Activated effector memory CD4-positive, alpha-beta T cell treated with anti-CD3 and anti-CD28 coated beads, Interleukin-2, amount 50 U/mL, for 16 hours (primary cell): Measurements from ENCODE around the gene CASK.
A peak's percentile ranks its signal among the peaks of the same experiment; 100 is the strongest.

Source experiments
- DNase-seq: peaks from one replicate; pipeline ENCODE4 v3.0.0-alpha.2; 2020

Gene CASK, protein sequence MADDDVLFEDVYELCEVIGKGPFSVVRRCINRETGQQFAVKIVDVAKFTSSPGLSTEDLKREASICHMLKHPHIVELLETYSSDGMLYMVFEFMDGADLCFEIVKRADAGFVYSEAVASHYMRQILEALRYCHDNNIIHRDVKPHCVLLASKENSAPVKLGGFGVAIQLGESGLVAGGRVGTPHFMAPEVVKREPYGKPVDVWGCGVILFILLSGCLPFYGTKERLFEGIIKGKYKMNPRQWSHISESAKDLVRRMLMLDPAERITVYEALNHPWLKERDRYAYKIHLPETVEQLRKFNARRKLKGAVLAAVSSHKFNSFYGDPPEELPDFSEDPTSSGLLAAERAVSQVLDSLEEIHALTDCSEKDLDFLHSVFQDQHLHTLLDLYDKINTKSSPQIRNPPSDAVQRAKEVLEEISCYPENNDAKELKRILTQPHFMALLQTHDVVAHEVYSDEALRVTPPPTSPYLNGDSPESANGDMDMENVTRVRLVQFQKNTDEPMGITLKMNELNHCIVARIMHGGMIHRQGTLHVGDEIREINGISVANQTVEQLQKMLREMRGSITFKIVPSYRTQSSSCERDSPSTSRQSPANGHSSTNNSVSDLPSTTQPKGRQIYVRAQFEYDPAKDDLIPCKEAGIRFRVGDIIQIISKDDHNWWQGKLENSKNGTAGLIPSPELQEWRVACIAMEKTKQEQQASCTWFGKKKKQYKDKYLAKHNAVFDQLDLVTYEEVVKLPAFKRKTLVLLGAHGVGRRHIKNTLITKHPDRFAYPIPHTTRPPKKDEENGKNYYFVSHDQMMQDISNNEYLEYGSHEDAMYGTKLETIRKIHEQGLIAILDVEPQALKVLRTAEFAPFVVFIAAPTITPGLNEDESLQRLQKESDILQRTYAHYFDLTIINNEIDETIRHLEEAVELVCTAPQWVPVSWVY

DNA sequence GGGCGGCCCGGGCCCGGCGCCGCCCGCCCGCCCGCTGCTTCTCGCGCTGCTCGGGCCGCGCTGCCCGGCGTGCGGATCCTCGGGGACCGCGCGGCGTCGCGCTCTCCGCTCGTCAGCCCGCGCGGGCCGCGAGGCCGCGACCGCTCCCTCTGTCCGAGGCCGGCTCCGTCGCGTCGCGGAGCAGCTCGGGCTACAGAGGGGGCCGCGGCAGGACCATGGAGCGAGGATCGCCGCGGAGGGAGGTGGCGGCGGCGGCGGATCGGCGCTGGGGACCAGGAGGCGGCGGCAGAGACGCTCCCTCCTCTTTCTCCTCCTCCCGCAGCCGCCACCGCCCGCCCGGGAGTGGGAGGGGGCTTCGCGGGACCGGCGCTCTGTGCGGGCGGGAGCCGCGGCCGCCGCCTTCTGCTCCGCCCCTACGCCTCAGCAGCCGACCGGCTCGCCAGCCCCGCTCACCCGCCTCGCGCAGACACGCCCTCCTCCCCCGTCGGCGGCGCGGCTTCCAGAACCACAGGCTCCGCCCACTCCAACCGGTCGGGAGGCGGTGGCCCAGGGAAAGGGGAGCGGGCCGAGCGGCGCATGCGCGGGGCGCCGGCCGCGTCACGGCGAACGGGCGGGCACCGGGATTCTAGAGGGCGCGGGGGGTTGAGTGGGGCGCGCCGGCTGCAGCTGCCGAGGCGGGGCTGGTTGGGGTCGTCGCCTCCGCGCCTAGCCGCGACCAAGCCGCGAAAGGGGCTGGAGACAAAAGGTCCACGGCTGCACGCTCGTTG is at the start of gene CASK:
TSS of gene CASK (minus strand) at position 344 of the 767 bp plus-strand sequence. CDS start 566 bp downstream, outside the sequence.
- peak; percentile 96 for DNase-seq

DNA sequence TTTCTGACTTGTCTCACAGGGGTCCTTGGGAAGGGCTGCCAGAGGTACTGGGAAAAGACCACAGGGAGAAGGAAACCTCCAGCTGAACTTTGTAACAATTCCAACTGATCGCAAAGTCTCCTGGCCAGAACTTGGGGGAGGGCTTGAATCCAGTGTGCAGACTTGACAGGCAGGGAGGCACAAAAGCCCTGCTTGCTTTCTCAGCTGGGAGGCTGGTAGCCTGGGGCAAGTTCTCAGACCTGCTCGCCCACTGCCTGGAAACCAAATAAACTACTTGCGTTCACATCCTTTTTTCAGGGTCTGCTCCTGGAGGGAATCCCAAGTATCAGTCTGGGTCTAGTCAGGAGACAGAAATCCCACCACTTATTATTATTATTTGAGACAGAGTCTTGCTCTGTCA is 48.0 kb upstream of the CASK start:
- DNase-seq, result no peak

DNA sequence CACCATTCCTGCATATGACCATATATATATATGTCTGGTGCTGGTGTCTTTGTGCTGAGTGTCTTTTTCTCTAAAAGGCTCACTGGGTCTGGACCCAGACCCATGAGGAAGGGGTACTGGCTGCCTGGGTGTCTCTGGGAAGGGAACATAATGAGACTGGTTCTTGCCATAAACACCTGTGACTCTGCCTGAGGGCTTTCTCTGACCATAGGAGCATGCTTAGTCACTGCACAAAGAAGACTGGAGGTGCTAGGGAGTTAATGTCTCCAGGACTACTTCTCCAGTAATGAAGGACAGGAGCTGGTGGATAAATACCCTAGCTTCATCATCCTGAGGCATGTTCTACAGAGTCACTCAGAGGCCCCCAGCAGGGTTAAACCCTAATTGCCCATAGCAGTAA is 47.1 kb upstream of the CASK start:
- DNase-seq, result no peak

DNA sequence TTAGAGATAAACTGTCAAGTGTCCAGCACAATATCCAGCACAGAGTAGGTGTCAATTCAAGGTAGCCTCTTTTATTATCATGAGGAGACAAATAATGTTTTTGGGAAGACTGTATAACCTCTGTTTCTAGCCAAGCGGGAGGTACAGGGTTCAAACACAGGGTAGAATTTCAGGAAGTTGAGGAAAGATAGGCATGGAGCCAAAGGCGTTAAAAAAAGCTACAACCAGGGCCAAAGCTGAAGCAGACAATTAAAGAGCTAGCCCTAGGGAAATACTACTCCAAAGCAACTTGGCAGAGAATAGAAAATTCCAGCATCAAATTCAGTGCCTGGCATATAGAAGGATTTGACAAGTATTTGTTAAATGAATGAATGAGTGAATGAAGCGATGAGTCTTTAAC is 40.0 kb upstream of the CASK start:
- no peak for DNase-seq

DNA sequence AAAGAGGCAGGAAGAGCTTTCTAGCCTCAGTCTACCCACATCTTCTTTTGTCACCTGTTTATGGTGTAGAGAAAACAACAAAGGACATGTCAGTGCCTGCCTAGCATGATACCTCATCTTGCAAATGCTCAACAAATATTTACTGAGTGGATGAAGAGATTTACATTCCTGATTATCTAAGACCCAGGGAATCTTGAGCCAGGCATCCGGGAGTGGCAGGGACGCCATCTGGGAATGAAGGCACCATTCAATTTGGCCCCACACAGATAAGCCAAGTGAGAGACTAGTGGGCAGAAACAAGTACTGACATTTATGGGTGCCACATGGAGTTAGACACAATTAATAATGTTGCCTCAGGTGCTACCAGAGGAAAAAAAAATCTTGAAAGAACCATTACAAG is 36.8 kb upstream of the CASK start:
- no peak for DNase-seq

DNA sequence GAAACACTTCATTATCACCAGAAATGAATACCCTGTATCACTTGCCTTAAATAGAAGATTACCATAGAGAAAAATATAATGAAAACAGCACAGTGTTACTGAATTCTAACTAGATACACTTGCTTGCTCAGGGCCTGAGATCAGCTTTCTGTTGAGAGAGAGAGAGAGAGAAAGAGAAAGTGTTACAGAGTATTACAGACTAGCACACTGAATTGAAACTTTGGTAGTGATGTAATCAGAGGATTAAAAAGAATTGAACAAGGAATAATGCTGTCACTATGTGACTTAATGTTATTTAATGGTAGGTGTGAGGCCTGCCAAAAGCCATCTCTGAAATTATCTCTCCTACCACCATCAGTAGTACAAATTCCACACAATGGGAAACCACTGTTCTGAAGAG is 35.5 kb upstream of the CASK start:
- no peak for DNase-seq

DNA sequence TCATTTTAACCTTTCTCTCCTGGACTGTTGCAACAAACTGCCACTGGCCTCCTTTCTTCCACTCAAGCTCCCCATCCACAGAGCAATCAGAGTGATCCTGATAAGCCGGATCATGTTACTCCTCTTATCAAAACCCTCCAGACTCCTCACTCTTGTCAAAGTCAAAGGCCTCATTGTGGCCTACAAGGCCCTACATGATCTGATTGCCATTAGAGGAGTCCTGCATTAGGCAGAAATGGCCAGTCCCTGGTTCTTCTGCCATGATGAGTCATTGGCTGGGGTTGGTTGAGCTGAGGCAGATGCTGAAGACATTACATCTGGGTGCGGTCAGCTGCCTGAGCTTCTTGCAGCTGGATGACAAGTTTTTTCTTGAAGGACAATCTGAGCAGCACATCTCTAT is 32.7 kb upstream of the CASK start:
- no peak for DNase-seq

DNA sequence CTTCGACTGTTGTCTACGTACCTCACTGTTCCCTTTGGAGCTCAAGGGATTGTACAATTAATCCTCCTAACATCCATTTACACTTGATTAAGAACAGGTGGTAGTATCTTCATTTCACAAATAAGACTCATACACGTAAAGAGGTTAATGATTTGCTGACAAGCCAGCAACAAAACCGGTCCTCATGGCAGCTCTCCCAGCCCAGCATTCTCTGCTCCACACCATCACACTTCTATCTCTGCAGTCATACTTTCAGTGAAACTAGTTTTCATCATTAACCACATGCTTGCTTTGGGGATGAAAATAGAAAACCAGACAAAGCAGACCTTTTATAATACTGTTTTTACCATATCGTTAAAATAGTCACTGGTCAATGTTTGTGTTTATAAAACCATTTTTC is 28.7 kb upstream of the CASK start:
- DNase-seq, result no peak

DNA sequence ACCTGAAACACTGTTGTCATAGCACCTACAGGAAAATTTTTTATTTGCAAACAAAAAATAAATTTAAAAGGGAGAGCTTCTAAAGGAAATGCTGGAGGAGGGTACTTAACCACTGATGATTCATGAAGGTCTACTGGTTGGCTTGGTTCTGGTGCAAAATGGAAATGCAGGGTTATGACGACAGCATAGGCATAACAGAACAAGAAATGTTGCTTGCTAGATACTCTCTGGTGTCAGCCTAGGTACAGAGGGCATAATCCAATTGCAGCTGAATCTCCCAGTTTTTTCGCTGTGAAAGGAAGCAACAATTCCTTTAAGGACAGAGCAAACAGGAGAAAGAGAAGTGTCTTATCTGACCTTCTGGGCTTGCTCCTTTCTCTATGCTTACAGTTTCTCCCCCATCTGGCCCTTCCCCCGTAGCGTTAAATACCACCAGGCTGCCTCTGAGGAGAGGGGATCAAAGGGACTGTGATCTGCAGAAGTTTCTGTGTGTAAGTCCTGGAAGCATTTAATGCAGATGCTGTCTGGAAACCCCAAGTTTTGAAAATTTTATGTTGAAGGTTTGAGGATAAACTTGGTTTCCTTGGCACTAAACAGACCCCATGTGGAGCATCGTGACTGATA is 23.7 kb upstream of the CASK start:
- DNase-seq, result no peak

DNA sequence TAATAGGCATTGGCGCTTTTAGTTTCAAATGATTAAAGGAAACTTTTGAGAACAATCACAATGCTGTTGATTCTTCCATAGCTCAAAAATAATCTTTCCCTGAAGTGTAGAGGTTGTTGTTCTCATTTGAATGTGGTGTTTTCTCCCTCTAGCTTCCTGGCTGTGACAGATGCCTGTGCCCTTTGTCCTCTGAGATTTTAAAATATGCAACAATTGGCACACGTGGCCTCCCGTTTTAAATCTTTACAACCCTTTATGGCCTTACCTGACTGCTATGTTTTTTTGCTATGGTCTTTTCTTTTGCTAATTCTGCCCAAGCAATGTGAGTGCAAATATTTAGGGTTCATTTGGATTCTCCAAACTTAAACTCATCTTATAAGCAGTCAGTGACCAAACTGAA is 22.9 kb upstream of the CASK start:
- DNase-seq, result no peak

DNA sequence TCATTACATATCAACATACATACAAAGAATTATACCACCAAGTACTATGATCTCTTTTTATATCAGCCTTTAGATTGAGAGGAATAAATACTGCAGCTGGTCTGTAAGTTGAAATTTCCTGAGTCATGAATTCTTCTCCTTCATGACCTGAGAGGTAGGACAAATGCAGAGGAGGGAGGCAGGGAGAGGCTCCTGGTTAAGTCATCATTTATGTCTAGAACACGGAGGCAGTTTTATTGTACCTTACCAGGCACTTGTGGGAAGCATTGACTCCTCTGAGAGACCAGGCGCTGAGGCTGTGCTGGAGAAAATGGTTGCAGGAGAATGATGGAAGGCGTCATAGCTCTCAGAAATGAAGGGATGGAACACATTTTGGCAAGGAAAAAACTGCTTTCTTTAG is 12.5 kb upstream of the CASK start:
- no peak for DNase-seq

DNA sequence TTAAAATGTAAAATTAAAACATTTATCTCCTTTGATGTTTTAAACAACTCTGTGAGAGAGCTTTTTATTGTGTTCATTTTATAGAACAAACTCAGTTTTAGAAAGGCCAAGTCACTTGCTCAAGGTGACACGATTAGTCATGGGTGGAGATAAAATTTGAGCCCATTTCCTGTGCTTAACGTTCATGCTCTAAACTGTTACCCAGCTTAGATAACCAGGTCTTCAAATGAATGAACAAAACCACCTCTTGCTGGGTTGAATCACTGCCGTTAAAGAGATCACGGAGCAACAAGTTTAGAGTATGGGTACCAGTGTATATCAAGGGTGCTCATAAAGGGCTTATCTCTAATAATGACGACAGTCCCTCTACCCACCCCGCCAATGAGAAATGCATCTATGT is 10.2 kb upstream of the CASK start:
- DNase-seq, result no peak

DNA sequence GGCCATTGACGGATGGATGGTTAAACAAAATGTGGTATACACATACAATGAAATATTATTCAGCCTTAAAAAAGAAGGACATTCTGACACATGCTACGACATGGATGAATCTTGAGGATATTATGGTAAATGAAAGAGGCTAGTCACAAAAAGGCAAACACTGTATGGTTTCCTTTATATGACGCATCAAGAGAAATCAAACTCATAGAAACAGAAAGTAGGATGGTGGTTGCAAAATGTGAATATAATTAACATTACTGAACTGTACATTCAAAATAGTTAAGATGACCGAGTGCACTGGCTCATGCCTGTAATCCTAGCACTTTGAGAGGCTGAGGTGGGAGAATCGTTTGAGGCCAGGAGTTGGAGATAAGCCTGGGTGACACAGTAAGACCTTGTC is 9.5 kb upstream of the CASK start:
- no peak for DNase-seq

DNA sequence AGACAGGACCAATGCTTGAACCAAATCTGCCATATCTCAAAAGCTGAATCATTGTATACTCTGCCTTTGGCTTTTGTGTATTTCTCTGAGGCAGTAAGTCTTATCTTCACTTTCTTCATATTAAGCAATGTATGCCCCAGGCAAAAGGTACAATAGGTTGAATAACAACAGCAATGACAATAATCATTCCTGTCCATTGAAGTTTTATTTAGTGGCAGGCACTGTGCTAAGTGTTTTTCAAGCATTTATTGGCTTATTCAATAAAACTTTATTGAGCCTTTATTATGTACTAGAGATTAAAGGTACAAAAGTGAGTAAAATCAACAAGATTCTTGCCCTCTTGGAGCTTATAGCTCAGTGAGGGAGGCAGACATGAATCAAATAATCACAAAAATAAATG is 8.2 kb upstream of the CASK start:
- no peak for DNase-seq

DNA sequence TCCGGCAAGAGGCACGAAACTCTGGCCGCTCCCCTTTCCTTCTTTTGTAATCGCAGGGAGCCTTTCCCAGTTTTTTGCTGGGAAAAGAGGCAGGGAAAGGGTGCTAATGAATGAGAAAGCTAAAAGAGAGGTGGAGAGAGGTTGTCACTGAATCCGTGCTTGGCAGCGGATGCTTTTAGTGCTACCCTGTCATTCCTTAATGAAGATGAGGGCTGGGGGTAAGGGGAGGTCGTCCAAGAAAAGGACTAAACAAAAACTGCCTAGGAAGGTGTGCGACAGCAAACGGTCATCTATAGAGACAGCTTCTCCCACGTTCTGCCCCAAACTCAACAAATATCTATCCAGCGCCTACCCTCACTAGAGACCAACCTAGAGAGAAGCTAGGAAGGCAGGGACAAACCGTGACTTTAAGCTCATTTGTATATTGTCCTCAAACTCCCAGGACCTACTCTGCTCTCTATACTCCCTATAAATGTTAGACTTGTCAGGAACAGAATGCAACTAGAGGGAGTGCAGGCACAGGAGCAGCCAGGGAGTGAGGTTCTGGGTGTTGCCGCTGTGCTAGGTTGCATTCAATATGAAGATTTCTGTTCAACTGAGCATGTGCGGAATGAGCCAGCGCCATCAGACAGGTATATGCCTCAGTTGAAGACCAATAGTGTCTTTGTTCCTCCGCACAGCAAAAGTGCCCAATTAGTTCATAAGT is 777 bp upstream of the CASK start:
- DNase-seq, result peak; percentile 73

DNA sequence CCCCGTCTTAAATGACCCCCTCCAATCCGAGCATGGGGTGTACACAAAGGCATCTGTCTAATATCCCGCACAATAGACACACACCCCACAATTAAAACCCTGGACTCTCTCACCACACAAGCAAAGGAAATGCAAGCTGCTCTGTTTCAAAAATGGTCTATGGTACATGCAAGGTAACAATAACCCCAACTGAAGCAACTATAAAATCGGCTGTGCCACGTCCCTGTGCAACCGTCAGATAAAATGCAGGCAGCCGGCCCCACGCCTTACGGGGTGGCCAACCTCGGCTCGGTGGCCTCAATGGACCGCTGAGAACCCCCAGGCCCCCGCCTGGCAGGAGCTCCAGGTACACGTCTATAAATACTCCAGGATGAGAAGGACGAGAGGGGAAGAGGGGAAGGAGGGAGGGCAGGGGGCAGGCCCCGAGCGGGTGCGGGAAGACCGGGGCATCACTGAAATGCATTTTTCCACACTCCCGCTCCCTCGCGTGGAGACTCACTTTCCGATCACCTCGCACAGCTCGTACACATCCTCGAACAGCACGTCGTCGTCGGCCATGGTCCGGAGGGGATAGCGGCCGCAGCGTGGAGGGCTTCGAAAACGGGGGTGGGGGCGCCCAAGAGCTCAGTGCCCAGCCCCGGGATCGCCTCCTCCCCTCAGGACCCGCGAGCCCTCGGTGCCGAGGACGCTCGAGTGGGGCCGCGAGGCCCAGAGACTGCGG is 763 bp downstream of the CASK start:
- peak; percentile 75 for DNase-seq

DNA sequence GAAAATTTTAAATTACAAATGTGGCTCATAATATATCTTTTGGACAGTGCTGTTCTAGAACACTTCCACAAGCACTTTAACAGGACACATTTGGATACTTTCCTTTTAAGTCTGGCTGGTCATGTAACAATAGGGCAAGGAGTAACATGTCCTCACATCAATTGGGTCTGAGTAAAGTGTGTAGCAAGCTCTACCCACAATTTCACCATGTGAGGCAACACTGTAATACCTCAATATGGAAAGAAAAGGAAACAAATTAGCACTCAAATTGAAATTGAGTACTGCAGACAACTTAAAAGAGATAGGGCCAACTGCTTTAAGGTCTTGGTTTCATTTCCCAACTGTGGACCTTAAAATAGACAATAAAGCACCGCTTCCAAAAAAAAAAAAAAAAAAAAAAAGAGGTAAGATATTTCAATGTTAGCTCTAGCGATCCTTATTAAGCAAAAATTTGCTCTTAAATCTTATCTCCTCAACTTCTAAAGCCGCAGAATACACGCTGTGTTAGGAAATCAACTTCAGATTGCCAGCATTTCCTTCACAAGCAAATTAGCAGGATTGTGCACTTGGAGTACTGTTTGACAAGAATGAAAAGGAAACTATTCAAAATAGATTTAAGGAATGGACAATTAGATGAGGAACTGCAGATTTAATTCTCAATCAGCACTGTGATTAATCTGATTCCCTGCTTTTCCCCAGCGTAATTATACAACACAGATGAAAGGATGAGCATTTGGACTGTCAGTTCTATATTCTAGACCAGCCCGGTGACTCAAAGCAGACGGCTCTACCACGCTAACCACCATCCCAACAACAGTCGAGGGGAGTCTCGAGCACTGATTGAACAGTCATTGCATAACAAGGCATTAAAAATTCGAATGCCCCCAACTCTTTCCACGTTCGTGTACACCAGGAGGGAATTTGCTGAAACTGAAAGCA is 1.6 kb downstream of the CASK start:
- DNase-seq, result peak; percentile 74

DNA sequence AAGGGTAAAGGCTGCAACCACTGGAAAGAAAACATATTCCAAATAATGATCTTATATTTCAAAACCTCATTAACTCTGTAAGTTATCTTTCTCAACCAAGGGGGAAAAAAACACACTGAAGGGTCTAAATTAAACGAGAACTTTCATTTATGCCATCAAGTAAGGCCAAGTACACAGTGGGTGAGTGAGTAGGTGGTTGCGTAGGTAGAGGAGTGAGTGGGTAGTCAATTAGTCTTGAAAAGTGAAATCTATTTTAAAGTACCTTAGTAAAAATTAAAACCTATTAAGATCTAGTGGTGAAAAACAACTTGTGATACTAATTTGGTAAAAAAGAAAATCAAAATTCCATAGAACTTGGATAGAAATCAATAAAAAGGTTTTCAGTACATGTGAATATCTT is 3.5 kb downstream of the CASK start:
- no peak for DNase-seq

DNA sequence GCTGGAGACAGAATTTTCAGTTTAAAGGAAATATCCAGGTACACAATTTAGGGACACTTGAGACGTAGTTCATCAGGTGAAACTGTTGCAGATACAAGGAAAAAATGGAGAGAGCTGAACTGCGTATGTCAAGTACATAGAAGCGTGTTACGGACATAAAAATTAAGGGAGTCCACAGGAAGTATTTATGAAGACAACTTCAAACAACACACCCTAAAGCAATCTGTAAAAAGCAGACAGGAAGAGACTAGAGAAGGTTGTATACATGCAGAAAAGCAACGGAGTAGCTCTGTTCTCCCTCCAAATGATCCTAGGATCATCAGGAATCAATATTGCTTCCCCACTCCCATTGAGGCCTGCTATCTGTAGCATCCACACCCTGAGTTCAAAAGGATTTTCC is 5.8 kb downstream of the CASK start:
- no peak for DNase-seq

DNA sequence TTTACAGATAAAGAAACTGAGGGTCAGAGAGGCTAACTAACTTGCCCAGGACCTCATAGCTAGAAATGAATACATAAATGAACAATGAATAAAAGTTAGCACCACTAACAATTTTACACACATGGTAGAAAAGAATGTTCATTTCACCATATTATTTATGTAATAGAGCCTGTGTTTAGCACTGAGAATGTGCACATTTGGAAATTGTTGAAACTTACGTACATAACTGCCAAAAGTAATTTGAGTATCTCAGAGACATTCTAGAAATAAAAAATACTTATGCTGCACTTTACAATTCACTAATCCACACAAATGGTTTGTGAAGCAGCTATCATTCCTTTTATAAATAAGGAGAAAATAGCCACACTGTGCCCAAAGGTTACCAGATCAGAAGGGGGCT is 9.9 kb downstream of the CASK start:
- DNase-seq, result no peak
